ENCODE measurements around the gene LRMDA.
"Not testable (repeated sequence)": the region's sequence is repeated elsewhere in the genome, so short reads cannot be mapped to it uniquely, and the experiment has no call there.

The LRMDA gene

GRCh38 chr10:75766106-75766505, 334.7 kb downstream of the LRMDA start:
- no peaks in the 10 kb centered on the region for H3K9me3 ChIP-seq (ENCODE audit: severe bottlenecking)
- TF ChIP-seq, protein P1, sequence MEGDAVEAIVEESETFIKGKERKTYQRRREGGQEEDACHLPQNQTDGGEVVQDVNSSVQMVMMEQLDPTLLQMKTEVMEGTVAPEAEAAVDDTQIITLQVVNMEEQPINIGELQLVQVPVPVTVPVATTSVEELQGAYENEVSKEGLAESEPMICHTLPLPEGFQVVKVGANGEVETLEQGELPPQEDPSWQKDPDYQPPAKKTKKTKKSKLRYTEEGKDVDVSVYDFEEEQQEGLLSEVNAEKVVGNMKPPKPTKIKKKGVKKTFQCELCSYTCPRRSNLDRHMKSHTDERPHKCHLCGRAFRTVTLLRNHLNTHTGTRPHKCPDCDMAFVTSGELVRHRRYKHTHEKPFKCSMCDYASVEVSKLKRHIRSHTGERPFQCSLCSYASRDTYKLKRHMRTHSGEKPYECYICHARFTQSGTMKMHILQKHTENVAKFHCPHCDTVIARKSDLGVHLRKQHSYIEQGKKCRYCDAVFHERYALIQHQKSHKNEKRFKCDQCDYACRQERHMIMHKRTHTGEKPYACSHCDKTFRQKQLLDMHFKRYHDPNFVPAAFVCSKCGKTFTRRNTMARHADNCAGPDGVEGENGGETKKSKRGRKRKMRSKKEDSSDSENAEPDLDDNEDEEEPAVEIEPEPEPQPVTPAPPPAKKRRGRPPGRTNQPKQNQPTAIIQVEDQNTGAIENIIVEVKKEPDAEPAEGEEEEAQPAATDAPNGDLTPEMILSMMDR (IDR thresholded peaks at IDR 0.05; ENCODE audit: low read depth, low read length), result no peak
- H3K27ac ChIP-seq, result no peak overlapping the region
- H3K27me3 ChIP-seq (ENCODE audit: insufficient read depth, low read depth, severe bottlenecking), result no peaks in the 10 kb centered on the region
- no peak for DNase-seq
- no peak overlapping the region for H3K4me3 ChIP-seq (ENCODE audit: low read depth, low read length)
- H3K36me3 ChIP-seq, result no peaks in the 10 kb centered on the region

- not testable (repeated sequence) for H3K27ac ChIP-seq; H3K9me3 ChIP-seq (ENCODE audit: severe bottlenecking); H3K36me3 ChIP-seq; DNase-seq; H3K27me3 ChIP-seq (ENCODE audit: insufficient read depth, low read depth, severe bottlenecking); H3K4me3 ChIP-seq (ENCODE audit: low read depth, low read length)
Observed at GRCh38 chr10:75766752-75767151, 335.3 kb downstream of the LRMDA start.

DNA sequence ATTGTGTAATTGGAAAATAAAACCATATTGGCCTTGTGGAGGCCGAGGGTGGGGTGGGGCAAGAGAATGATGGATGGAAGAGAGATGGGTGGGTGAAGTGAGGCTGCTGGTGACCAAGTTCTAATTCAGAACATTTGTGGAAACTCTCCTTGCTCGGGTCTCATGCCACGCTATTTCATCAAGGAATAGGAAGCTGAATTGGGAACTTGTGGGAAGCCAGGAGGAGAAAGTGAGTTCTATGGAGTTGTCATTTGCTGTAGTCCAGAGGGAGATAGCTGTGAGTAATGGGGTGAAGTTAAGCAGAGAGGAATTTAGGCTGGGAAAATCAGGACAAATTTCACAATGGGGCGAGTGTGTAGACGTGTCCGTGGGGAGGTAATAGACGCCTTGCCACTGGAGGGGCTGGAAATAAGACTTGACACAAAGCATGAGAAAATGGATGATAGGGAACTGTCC, 339.2 kb downstream of the LRMDA start:
- TF ChIP-seq, protein P1 (IDR thresholded peaks at IDR 0.05; ENCODE audit: low read depth, low read length), result no peak
- H3K4me3 ChIP-seq (ENCODE audit: low read depth, low read length), result no peak overlapping the region
- no peaks in the 10 kb centered on the region for H3K9me3 ChIP-seq (ENCODE audit: severe bottlenecking)
- no peak overlapping the region for H3K27ac ChIP-seq
- no peaks in the 10 kb centered on the region for H3K27me3 ChIP-seq (ENCODE audit: insufficient read depth, low read depth, severe bottlenecking)
- DNase-seq, result no peak
- H3K36me3 ChIP-seq, result no peaks in the 10 kb centered on the region

GRCh38 chr10:75771606-75772005, 340.2 kb downstream of the LRMDA start:
- TF ChIP-seq, protein P1 (IDR thresholded peaks at IDR 0.05; ENCODE audit: low read depth, low read length), result no peak
- H3K4me3 ChIP-seq (ENCODE audit: low read depth, low read length), result no peak overlapping the region
- H3K36me3 ChIP-seq, result no peaks in the 10 kb centered on the region
- no peak overlapping the region for H3K27ac ChIP-seq
- no peaks in the 10 kb centered on the region for H3K9me3 ChIP-seq (ENCODE audit: severe bottlenecking)
- DNase-seq, result no peak
- no peaks in the 10 kb centered on the region for H3K27me3 ChIP-seq (ENCODE audit: insufficient read depth, low read depth, severe bottlenecking)

DNA sequence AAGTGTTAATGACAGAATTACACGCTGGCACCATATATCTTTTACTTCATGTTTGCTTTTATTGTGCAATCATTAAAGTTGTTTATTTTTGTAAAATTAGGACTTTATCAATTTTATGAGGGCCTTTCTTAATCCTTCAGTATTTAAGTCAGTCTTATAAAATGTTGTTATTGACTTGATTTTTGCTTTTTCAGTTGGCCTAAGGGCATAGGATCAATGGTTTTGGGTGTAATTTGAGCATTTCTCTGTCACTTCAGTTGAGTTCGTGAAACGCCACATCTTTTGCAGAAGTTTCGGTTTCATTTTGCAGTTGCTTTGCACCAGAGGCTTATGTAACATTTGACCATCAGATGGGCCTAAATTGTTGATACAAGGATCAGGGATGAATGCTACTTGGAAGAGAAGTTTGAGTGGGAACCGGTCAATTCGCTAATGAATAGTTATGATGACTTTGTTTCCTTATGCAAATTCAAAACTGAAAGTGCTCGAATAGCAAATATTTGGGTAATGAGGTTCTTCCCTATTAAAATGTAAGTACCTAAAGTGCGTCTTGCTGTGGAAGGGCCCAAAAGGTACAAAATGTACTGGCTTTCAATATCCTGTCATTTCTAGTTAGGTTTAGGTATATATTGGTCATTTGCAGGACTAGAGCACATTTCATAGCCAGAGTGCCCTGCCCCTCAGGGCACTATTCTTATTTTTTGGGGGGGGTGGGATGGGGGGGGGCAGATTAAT, 340.9 kb downstream of the LRMDA start:
- H3K9me3 ChIP-seq (ENCODE audit: severe bottlenecking), result no peaks in the 10 kb centered on the region
- TF ChIP-seq, protein P1 (IDR thresholded peaks at IDR 0.05; ENCODE audit: low read depth, low read length), result no peak
- no peaks in the 10 kb centered on the region for H3K36me3 ChIP-seq
- H3K27me3 ChIP-seq (ENCODE audit: insufficient read depth, low read depth, severe bottlenecking), result no peaks in the 10 kb centered on the region
- no peak overlapping the region for H3K4me3 ChIP-seq (ENCODE audit: low read depth, low read length)
- no peak overlapping the region for H3K27ac ChIP-seq
- no peak for DNase-seq

GRCh38 chr10:75773231-75773780, 341.9 kb downstream of the LRMDA start:
- H3K27ac ChIP-seq, result no peak overlapping the region
- H3K9me3 ChIP-seq (ENCODE audit: severe bottlenecking), result no peaks in the 10 kb centered on the region
- no peak for DNase-seq
- no peaks in the 10 kb centered on the region for H3K27me3 ChIP-seq (ENCODE audit: insufficient read depth, low read depth, severe bottlenecking)
- H3K4me3 ChIP-seq (ENCODE audit: low read depth, low read length), result no peak overlapping the region
- TF ChIP-seq, protein P1 (IDR thresholded peaks at IDR 0.05; ENCODE audit: low read depth, low read length), result no peak
- H3K36me3 ChIP-seq, result no peaks in the 10 kb centered on the region

Data from WERI-Rb-1 (cell line).